Brain pericyte (primary cell): Measurements from ENCODE around the gene CAMKV.
A peak's percentile ranks its signal among the peaks of the same experiment; 100 is the strongest.
"Not testable (repeated sequence)": the region's sequence is repeated elsewhere in the genome, so short reads cannot be mapped to it uniquely, and the experiment has no call there.

ENCODE experiments used
- DNase-seq: peaks from one replicate; pipeline ENCODE4 v3.0.0-alpha.2; 2012; ENCODE audit warnings: low read depth, low spot score

The CAMKV gene

GRCh38 chr3:49856181-49857005 is 13.3 kb downstream of the CAMKV start, which contains the start of gene TRAIP:
TSS of gene TRAIP (minus strand) at chr3:49856564. CDS start at chr3:49856453, 111 bp downstream.
- DNase-seq: peak; percentile 57

GRCh38 chr3:49855662-49856061 is 14.0 kb downstream of the CAMKV start:
- no peak for DNase-seq

- DNase-seq: no peak
Observed at GRCh38 chr3:49845694-49846093, 24.0 kb downstream of the CAMKV start.

- DNase-seq: no peak
Observed at GRCh38 chr3:49844464-49845183, 25.1 kb downstream of the CAMKV start.

GRCh38 chr3:49842843-49843517 is 26.7 kb downstream of the CAMKV start:
- DNase-seq: no peak

GRCh38 chr3:49841806-49842205 is 27.9 kb downstream of the CAMKV start:
- DNase-seq: no peak

GRCh38 chr3:49841126-49841696 is 28.5 kb downstream of the CAMKV start:
- DNase-seq: no peak

- DNase-seq: no peak
Observed at GRCh38 chr3:49840388-49840787, 29.3 kb downstream of the CAMKV start.

- DNase-seq: peak; percentile 31
Observed at GRCh38 chr3:49839193-49839809, 30.4 kb downstream of the CAMKV start.

- DNase-seq: no peak
Observed at GRCh38 chr3:49831341-49831740, 38.4 kb downstream of the CAMKV start.

- DNase-seq: no peak
Observed at GRCh38 chr3:49826016-49826415, 43.7 kb downstream of the CAMKV start.

GRCh38 chr3:49823131-49823530 is 46.6 kb downstream of the CAMKV start:
- DNase-seq: not testable (repeated sequence)

GRCh38 chr3:49813497-49814174 is 56.1 kb downstream of the CAMKV start, which contains the start of gene UBA7:
TSS of gene UBA7 (minus strand) at chr3:49813953. CDS start at chr3:49813787, 166 bp downstream.
- no peak for DNase-seq

GRCh38 chr3:49812916-49813496 is 56.7 kb downstream of the CAMKV start:
- no peak for DNase-seq
